Measurements from ENCODE around the gene USP40. TPM values are rescaled to one million over a fixed set of nuclear protein-coding genes. Genes with fewer than 3 reads are reported as not detected.

The USP40 gene
- total and polyA plus RNA-seq, 4 donors: 16.7 to 80.4 (median 35.7) TPM

- peaks cover 0 to 54% (median 23%) of the 10 kb centered on the region in 4 donors for H3K36me3 ChIP-seq (ENCODE audit: control insufficient read depth in 4 of 4, insufficient read depth in 4 of 4, low read length in 4 of 4)
Observed at GRCh38 chr2:233441161-233442027, 125.2 kb downstream of the USP40 start.

DNA sequence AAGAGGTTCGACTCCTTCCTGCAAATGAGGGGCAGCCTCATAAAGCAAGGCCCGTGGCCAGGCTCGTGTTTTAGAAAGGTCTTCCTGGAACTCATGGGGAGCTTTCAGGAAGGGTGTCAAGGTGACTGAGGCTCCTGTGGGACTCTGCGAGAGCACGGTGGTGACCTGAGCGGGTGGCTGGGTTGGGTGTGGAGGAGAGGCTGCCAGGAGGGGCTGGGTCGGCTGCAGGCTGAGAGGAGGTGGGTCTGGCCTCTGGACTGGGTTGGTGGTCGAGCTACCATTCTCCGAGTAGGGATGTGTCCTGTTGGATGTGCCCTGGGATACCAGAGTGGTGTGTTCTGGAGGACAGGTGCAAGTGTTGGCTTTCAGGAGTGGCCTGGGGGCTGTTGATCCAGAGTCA, 125.9 kb downstream of the USP40 start:
- WGBS, 2 donors: 93 to 99% methylated on average over 9 of the region's 9 CpGs
- Histone ChIP-seq H3K9me3 (ENCODE audit: control insufficient read depth in 4 of 4, insufficient read depth in 3 of 4, low read length in 3 of 4) (no peaks in the 10 kb centered on the region), H3K9ac (ENCODE audit: insufficient read depth in 1 of 2, low read length in 2 of 2) (no peak overlapping the region), H3K27me3 (ENCODE audit: control insufficient read depth in 3 of 3, insufficient read depth in 3 of 3, low read length in 2 of 3) (no peaks in the 10 kb centered on the region), H3K4me3 (no peak overlapping the region), H3K27ac (ENCODE audit: low read depth in 1 of 2, low read length in 1 of 2) (no peak overlapping the region), H3K36me3 (ENCODE audit: control insufficient read depth in 4 of 4, insufficient read depth in 4 of 4, low read length in 4 of 4) (peaks cover 3 to 54% (median 21%) of the 10 kb centered on the region in 4 donors), H3K4me1 (ENCODE audit: control insufficient read depth in 5 of 5, insufficient read depth in 5 of 5, low read length in 5 of 5) (peaks cover 0 to 5% (median 0%) of the 10 kb centered on the region in 5 donors)
- DNase-seq (no peak), ATAC-seq (ENCODE audit: insufficient read depth, low FRiP score) (no peak)
- no peak for TF ChIP-seq CTCF (IDR thresholded peaks at IDR 0.05; ENCODE audit: control extremely low read depth, extremely low read depth)

More at GRCh38 chr2:233441161-233442027, 125.2 kb downstream of the USP40 start:
- Histone ChIP-seq H3K27me3 (ENCODE audit: control insufficient read depth in 3 of 3, insufficient read depth in 3 of 3, low read length in 2 of 3) (no peaks in the 10 kb centered on the region), H3K4me3 (no peak overlapping the region), H3K9me3 (ENCODE audit: control insufficient read depth in 4 of 4, insufficient read depth in 3 of 4, low read length in 3 of 4) (no peaks in the 10 kb centered on the region), H3K27ac (ENCODE audit: low read depth in 1 of 2, low read length in 1 of 2) (no peak overlapping the region), H3K4me1 (ENCODE audit: control insufficient read depth in 5 of 5, insufficient read depth in 5 of 5, low read length in 5 of 5) (peaks cover 0 to 5% (median 0%) of the 10 kb centered on the region in 5 donors), H3K9ac (ENCODE audit: insufficient read depth in 1 of 2, low read length in 2 of 2) (no peak overlapping the region)
- no peak for DNase-seq
- no peak for ATAC-seq (ENCODE audit: insufficient read depth, low FRiP score)
- no peak for TF ChIP-seq CTCF (IDR thresholded peaks at IDR 0.05; ENCODE audit: control extremely low read depth, extremely low read depth)
- 93 to 96% methylated on average over 26 of the region's 26 CpGs for WGBS, 2 donors

DNA sequence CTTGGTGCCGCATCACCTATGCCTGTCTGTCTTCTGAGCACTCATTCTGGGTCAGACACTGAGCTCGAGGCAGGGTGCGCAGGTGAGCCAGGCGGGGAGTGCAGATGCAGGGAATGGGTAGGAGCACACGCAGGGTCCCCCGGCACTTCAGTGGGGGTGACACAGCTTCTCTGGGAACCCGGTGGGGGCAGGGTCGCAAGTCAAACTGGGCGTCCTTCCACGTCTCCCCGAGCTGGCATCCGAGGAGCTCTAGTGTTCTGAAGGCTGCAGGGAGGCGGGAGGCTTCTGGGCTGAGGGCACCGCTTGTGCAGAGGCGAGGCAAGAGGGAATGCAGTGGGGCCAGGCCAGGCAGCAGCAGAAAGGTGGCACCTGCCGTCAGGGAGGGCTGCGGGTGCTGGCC, 126.3 kb downstream of the USP40 start:
- Histone ChIP-seq H3K27ac (ENCODE audit: low read depth in 1 of 2, low read length in 1 of 2) (no peak overlapping the region), H3K36me3 (ENCODE audit: control insufficient read depth in 4 of 4, insufficient read depth in 4 of 4, low read length in 4 of 4) (peaks cover 3 to 55% (median 25%) of the 10 kb centered on the region in 4 donors), H3K9ac (ENCODE audit: insufficient read depth in 1 of 2, low read length in 2 of 2) (no peak overlapping the region), H3K27me3 (ENCODE audit: control insufficient read depth in 3 of 3, insufficient read depth in 3 of 3, low read length in 2 of 3) (no peaks in the 10 kb centered on the region), H3K9me3 (ENCODE audit: control insufficient read depth in 4 of 4, insufficient read depth in 3 of 4, low read length in 3 of 4) (peaks cover 0 to 3% (median 0%) of the 10 kb centered on the region in 4 donors), H3K4me1 (ENCODE audit: control insufficient read depth in 5 of 5, insufficient read depth in 5 of 5, low read length in 5 of 5) (peaks cover 0 to 5% (median 0%) of the 10 kb centered on the region in 5 donors), H3K4me3 (no peak overlapping the region)
- DNase-seq: no peak
- no peak for ATAC-seq (ENCODE audit: insufficient read depth, low FRiP score)
- 94 to 98% methylated on average over 17 of the region's 17 CpGs for WGBS, 2 donors
- TF ChIP-seq CTCF (IDR thresholded peaks at IDR 0.05; ENCODE audit: control extremely low read depth, extremely low read depth): no peak

All from lung (tissue), 12 donors.